Endodermal cell (in vitro differentiated cells): Measurements from ENCODE around the gene FAN1. TPM values are rescaled to one million over a fixed set of nuclear protein-coding genes. Genes with fewer than 3 reads are reported as not detected.

Source experiments
- DNase-seq: peaks from one replicate; pipeline ENCODE4 v3.0.0-alpha.2; 2017
- H3K27ac ChIP-seq: 2 replicates; pipeline ENCODE4 v1.5.1; 2013; ENCODE audit warnings: mild to moderate bottlenecking, low read depth, low read length, moderate library complexity
- H3K27me3 ChIP-seq: 2 replicates; pipeline ENCODE4 v1.6.1; 2013; ENCODE audit warnings: mild to moderate bottlenecking, low read length, moderate library complexity; ENCODE audit not compliant: insufficient read depth, control insufficient read depth, poor library complexity, severe bottlenecking
- H3K36me3 ChIP-seq: 2 replicates; pipeline ENCODE4 v1.7.0; 2013; ENCODE audit warnings: mild to moderate bottlenecking, low read length, moderate library complexity; ENCODE audit not compliant: control insufficient read depth, insufficient read depth
- H3K4me1 ChIP-seq: one replicate; pipeline ENCODE4 v1.7.0; 2013; ENCODE audit warnings: low read length; ENCODE audit not compliant: control insufficient read depth, insufficient read depth
- H3K4me3 ChIP-seq: 2 replicates; pipeline ENCODE4 v1.5.1; 2013; ENCODE audit warnings: mild to moderate bottlenecking, low read length, moderate library complexity
- H3K9ac ChIP-seq: 2 replicates; pipeline ENCODE4 v1.6.1; 2013; ENCODE audit warnings: mild to moderate bottlenecking, low read length, moderate library complexity; ENCODE audit not compliant: poor library complexity, severe bottlenecking; ENCODE audit errors: extremely low read depth
- H3K9me3 ChIP-seq: 2 replicates; pipeline ENCODE4 v1.6.1; 2013; ENCODE audit warnings: mild to moderate bottlenecking, low read length, moderate library complexity; ENCODE audit not compliant: control insufficient read depth
- H3K27ac Mint-ChIP-seq: 2 replicates; pipeline ENCODE4 v1.8.0; 2020; ENCODE audit warnings: mixed read lengths
- H3K27me3 Mint-ChIP-seq: 2 replicates; pipeline ENCODE4 v1.8.0; 2021; ENCODE audit warnings: mild to moderate bottlenecking, mixed read lengths; ENCODE audit not compliant: insufficient read depth
- H3K36me3 Mint-ChIP-seq: 2 replicates; pipeline ENCODE4 v1.8.0; 2020; ENCODE audit warnings: low read depth, mixed read lengths
- H3K4me1 Mint-ChIP-seq: 2 replicates; pipeline ENCODE4 v1.8.0; 2020; ENCODE audit warnings: mixed read lengths
- H3K4me3 Mint-ChIP-seq: 2 replicates; pipeline ENCODE4 v1.8.0; 2020; ENCODE audit warnings: mild to moderate bottlenecking, moderate library complexity, mixed read lengths
- H3K9me3 Mint-ChIP-seq: 2 replicates; pipeline ENCODE4 v1.8.0; 2020; ENCODE audit warnings: mild to moderate bottlenecking, mixed read lengths
- CTCF ChIP-seq: fragments of 200-600 bp; sonication (generic); conservative IDR thresholded peaks from 2 replicates; pipeline ENCODE4 v1.5.0; 2021; ENCODE audit warnings: antibody characterized with exemption, mild to moderate bottlenecking
- WGBS, 2 experiments: methylation state at CpG; one replicate each; pipeline versions ENCODE4 v1.1.5 to v1.1.7; 2013; ENCODE audit warnings: missing lambda C conversion rate in 2 of 2, mixed read lengths in 1 of 2; ENCODE audit not compliant: insufficient coverage in 1 of 2, insufficient read length in 1 of 2; 5-methylcytosine and 5-hydroxymethylcytosine counted together
- total RNA-seq, 2 donors: library from RNA; stranded (reverse); fragmentation: NEBNext Ultra II Directional in 1 of 2; extraction: Animal tissue kit (Norgen Biotek cat#: 25700) in 1 of 2; gene quantifications; 2 replicates in 1 of 2; 3 replicates in 1 of 2; pipeline ENCODE4 v1.2.1, GENCODE V29; 2021

Gene FAN1
- total RNA-seq, 2 donors from 2014 or later = 20.0 to 25.9 TPM

GRCh38 chr15:30929064-30929669 is 25.5 kb downstream of the FAN1 start:
- Histone ChIP-seq H3K9ac (no peak overlapping the region), H3K27ac (no peak overlapping the region), H3K9me3 (no peaks in the 10 kb centered on the region), H3K27me3 (no peaks in the 10 kb centered on the region), H3K4me3 (no peak overlapping the region), H3K36me3 (peaks cover 58% of the 10 kb centered on the region), H3K4me1 (no peaks in the 10 kb centered on the region)
- Mint-ChIP-seq H3K4me3 (no peak overlapping the region), H3K27ac (no peak overlapping the region), H3K9me3 (no peaks in the 10 kb centered on the region), H3K27me3 (no peaks in the 10 kb centered on the region), H3K36me3 (peaks cover 65% of the 10 kb centered on the region), H3K4me1 (no peaks in the 10 kb centered on the region)
- no peak for TF ChIP-seq CTCF
- no peak for DNase-seq
- 96 to 98% methylated on average over 7 to 9 of the region's 10 CpGs for WGBS, 2 experiments

- Mint-ChIP-seq H3K9me3 (no peaks in the 10 kb centered on the region), H3K36me3 (peaks cover 60% of the 10 kb centered on the region), H3K27me3 (no peaks in the 10 kb centered on the region), H3K27ac (no peak overlapping the region), H3K4me1 (no peaks in the 10 kb centered on the region), H3K4me3 (no peak overlapping the region)
- Histone ChIP-seq H3K27me3 (no peaks in the 10 kb centered on the region), H3K27ac (no peak overlapping the region), H3K36me3 (peaks cover 56% of the 10 kb centered on the region), H3K9ac (no peak overlapping the region), H3K4me3 (no peak overlapping the region), H3K4me1 (no peaks in the 10 kb centered on the region), H3K9me3 (no peaks in the 10 kb centered on the region)
- no peak for TF ChIP-seq CTCF
- DNase-seq = no peak
- 93 to 98% methylated on average over 3 to 4 of the region's 4 CpGs for WGBS, 2 experiments
Measured at GRCh38 chr15:30929982-30930381, 26.3 kb downstream of the FAN1 start.

GRCh38 chr15:30930422-30930821 is 26.7 kb downstream of the FAN1 start:
- H3K9me3 ChIP-seq = no peaks in the 10 kb centered on the region
- Mint-ChIP-seq H3K27me3 (no peaks in the 10 kb centered on the region), H3K27ac (peak overlapping the region; percentile 13), H3K36me3 (peaks cover 56% of the 10 kb centered on the region), H3K9me3 (no peaks in the 10 kb centered on the region), H3K4me3 (no peak overlapping the region), H3K4me1 (no peaks in the 10 kb centered on the region)
- no peak overlapping the region for H3K27ac ChIP-seq
- no peak overlapping the region for H3K4me3 ChIP-seq
- H3K27me3 ChIP-seq = no peaks in the 10 kb centered on the region
- no peak for TF ChIP-seq CTCF
- no peak overlapping the region for H3K9ac ChIP-seq
- peaks cover 57% of the 10 kb centered on the region for H3K36me3 ChIP-seq
- 94 to 95% methylated on average over 8 of the region's 8 CpGs for WGBS, 2 experiments
- no peak for DNase-seq
- no peaks in the 10 kb centered on the region for H3K4me1 ChIP-seq
